Measurements from ENCODE around the gene ASTN2. TPM values are rescaled to one million over a fixed set of nuclear protein-coding genes. Genes with fewer than 3 reads are reported as not detected.

Gene ASTN2
- total and polyA plus RNA-seq, 2 experiments from 2014 or later, result 7.0 to 24.6 TPM

GRCh38 chr9:117043159-117043558 lies 371.7 kb downstream of the ASTN2 start (continued):
- no peak for TF ChIP-seq CTCF (conservative IDR thresholded peaks at IDR 0.05; ENCODE audit: low read depth in 2 of 2)
- TF ChIP-seq STAT1 (IDR thresholded peaks at IDR 0.05; ENCODE audit: unreplicated experiment), result no peak
- no peak for TF ChIP-seq CREB1 (CRISPR knock-in tag; IDR thresholded peaks at IDR 0.05; ENCODE audit: low read depth)
- no peak for TF ChIP-seq JUNB (IDR thresholded peaks at IDR 0.05; ENCODE audit: unreplicated experiment)

- H3K27me3 ChIP-seq (ENCODE audit: insufficient read depth), result no peaks in the 10 kb centered on the region
- no peak for ATAC-seq
- Mint-ChIP-seq H3K27me3 (ENCODE audit: insufficient read depth, low read depth, poor library complexity) (no peaks in the 10 kb centered on the region), H3K36me3 (ENCODE audit: low read depth) (no peaks in the 10 kb centered on the region), H3K9me3 (no peaks in the 10 kb centered on the region), H3K27ac (no peak overlapping the region), H3K4me3 (no peak overlapping the region), H3K4me1 (no peaks in the 10 kb centered on the region; the same call in 2 of the 3 replicates)
- no peaks in the 10 kb centered on the region for H3K4me1 ChIP-seq (ENCODE audit: insufficient read depth)
- no peaks in the 10 kb centered on the region for H3K36me3 ChIP-seq (ENCODE audit: insufficient read depth)
- H3F3A ChIP-seq (replicated peaks; ENCODE audit: low read depth), result no peaks in the 10 kb centered on the region
- H4K20me1 ChIP-seq (replicated peaks; ENCODE audit: insufficient read depth), result no peaks in the 10 kb centered on the region; the same call in 1 of the 2 replicates
- no peaks in the 10 kb centered on the region for H3K79me2 ChIP-seq (replicated peaks; ENCODE audit: insufficient read depth)
- H2AFZ ChIP-seq, result no peak overlapping the region
- no peak for DNase-seq (ENCODE audit: low spot score)
- TF ChIP-seq EZH2phosphoT487 (IDR thresholded peaks at IDR 0.05; ENCODE audit: unreplicated experiment) (no peak), STAT1 (IDR thresholded peaks at IDR 0.05; ENCODE audit: unreplicated experiment) (no peak), ZNF331 (CRISPR knock-in tag; IDR thresholded peaks at IDR 0.05; ENCODE audit: low read depth) (no peak), ETS1 (IDR thresholded peaks at IDR 0.05) (no peak), CTCF (conservative IDR thresholded peaks at IDR 0.05; ENCODE audit: low read depth in 2 of 2) (no peak), EZH2 (IDR thresholded peaks at IDR 0.05; ENCODE audit: low read depth, unreplicated experiment) (no peak), CREB1 (CRISPR knock-in tag; IDR thresholded peaks at IDR 0.05; ENCODE audit: low read depth) (no peak), POLR2AphosphoS5 (IDR thresholded peaks at IDR 0.05; ENCODE audit: low read depth) (no peak), ZNF114 (CRISPR knock-in tag; IDR thresholded peaks at IDR 0.05) (no peak), JUNB (IDR thresholded peaks at IDR 0.05; ENCODE audit: unreplicated experiment) (no peak), ZNF462 (CRISPR knock-in tag; IDR thresholded peaks at IDR 0.05) (no peak)
- H3K4me2 ChIP-seq, result no peak overlapping the region
- no peak overlapping the region for H3K27ac ChIP-seq (ENCODE audit: low read depth)
- H3K4me3 ChIP-seq, result no peak overlapping the region
- peaks cover 3% of the 10 kb centered on the region; the same call in 1 of the 2 replicates for H3K9me2 ChIP-seq (ENCODE audit: insufficient read depth)
Measured at GRCh38 chr9:117035546-117035945, 379.3 kb downstream of the ASTN2 start.

Measured in GM23338 (cell line).